ENCODE measurements around the gene TMEM26.
A peak's percentile ranks its signal among the peaks of the same experiment; 100 is the strongest.

TMEM26 gene

GRCh38 chr10:61455656-61456055, 2.5 kb upstream of the TMEM26 start:
- ChIA-PET POLR2A (no interaction called here), CTCF (interaction anchor here (1.0 to 2.2 kb wide), 2 partner anchors 11 to 19 kb away, joined by 3 to 5 read pairs; no protein-coding TSS in a partner anchor)
- TF ChIP-seq CTCF (IDR thresholded peaks at IDR 0.05; ENCODE audit: insufficient read depth, low read length, missing control alignments), result no peak
- no peak for DNase-seq (ENCODE audit: low read depth, low spot score)
- H3K4me3 ChIP-seq (ENCODE audit: low read depth, low read length), result no peak overlapping the region

- DNase-seq (ENCODE audit: low read depth, low spot score), result no peak
- no peak overlapping the region for H3K4me3 ChIP-seq (ENCODE audit: low read depth, low read length)
- ChIA-PET POLR2A (no interaction called here), CTCF (interaction anchor here (2.2 kb wide), 1 partner anchor 13 kb away, joined by 5 read pairs; no protein-coding TSS in a partner anchor)
- TF ChIP-seq CTCF (IDR thresholded peaks at IDR 0.05; ENCODE audit: insufficient read depth, low read length, missing control alignments), result no peak
Measured at GRCh38 chr10:61454541-61454940, 1.4 kb upstream of the TMEM26 start.

GRCh38 chr10:61452151-61452651, 980 bp downstream of the TMEM26 start:
- POLR2A ChIA-PET, result no interaction called here
- DNase-seq (ENCODE audit: low read depth, low spot score), result no peak
- no peak for TF ChIP-seq CTCF (IDR thresholded peaks at IDR 0.05; ENCODE audit: insufficient read depth, low read length, missing control alignments)
- CTCF ChIA-PET, result no interaction called here
- H3K4me3 ChIP-seq (ENCODE audit: low read depth, low read length), result peak overlapping the region; percentile 78

GRCh38 chr10:61451357-61451756, 1.8 kb downstream of the TMEM26 start:
- no peak for TF ChIP-seq CTCF (IDR thresholded peaks at IDR 0.05; ENCODE audit: insufficient read depth, low read length, missing control alignments)
- no peak for DNase-seq (ENCODE audit: low read depth, low spot score)
- ChIA-PET CTCF (no interaction called here), POLR2A (no interaction called here)
- H3K4me3 ChIP-seq (ENCODE audit: low read depth, low read length), result no peak overlapping the region

GRCh38 chr10:61448841-61449600, 4.2 kb downstream of the TMEM26 start:
- TF ChIP-seq CTCF (IDR thresholded peaks at IDR 0.05; ENCODE audit: insufficient read depth, low read length, missing control alignments), result no peak
- ChIA-PET POLR2A (no interaction called here), CTCF (interaction anchor here (0.6 to 1.6 kb wide), 2 partner anchors 10 to 171 kb away, joined by 3 read pairs; no protein-coding TSS in a partner anchor)
- no peak for DNase-seq (ENCODE audit: low read depth, low spot score)
- no peak overlapping the region for H3K4me3 ChIP-seq (ENCODE audit: low read depth, low read length)

GRCh38 chr10:61448091-61448490, 5.1 kb downstream of the TMEM26 start:
- no peak for TF ChIP-seq CTCF (IDR thresholded peaks at IDR 0.05; ENCODE audit: insufficient read depth, low read length, missing control alignments)
- ChIA-PET POLR2A (no interaction called here), CTCF (interaction anchor here (1.6 kb wide), 1 partner anchor 9 kb away, joined by 3 read pairs; no protein-coding TSS in a partner anchor)
- no peak for DNase-seq (ENCODE audit: low read depth, low spot score)
- H3K4me3 ChIP-seq (ENCODE audit: low read depth, low read length), result no peak overlapping the region

Measured in AG04449 (cell line).